ENCODE results near the gene SPPL3.

GRCh38 chr12:120739821-120740613 is 164.1 kb downstream of the SPPL3 start:
- TF ChIP-seq CTCF (IDR thresholded peaks at IDR 0.05 in 8 of 11, conservative IDR thresholded peaks at IDR 0.05 in 3 of 11), result no peak
- no peak for TF ChIP-seq POLR2A (IDR thresholded peaks at IDR 0.05)
- no peak for TF ChIP-seq POLR2AphosphoS5 (IDR thresholded peaks at IDR 0.05)
